ENCODE data around the gene PCBP2.

PCBP2 gene

DNA sequence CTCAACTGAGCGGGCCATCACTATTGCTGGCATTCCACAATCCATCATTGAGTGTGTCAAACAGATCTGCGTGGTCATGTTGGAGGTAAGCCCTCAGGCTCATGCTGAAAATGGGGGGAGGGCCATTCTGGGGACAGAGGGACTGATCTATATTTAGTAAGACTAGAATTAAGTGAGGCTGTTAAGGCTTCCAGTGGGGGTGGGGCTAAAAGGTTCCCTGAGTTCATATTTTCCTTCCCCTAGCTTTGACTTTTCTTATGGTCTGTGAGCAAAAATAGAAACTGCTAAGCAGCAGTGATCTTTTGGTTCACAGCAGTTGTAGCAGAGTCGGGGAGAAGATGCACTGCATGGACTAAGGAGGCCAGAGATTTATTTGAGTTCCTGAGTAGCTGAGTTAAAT lies 9.2 kb downstream of the PCBP2 start:
- peaks cover 13% of the 10 kb centered on the region for H3K4me1 ChIP-seq (ENCODE audit: control insufficient read depth, insufficient read depth, low read length, poor library complexity, severe bottlenecking)
- H3K27ac ChIP-seq (ENCODE audit: low read depth, low read length, severe bottlenecking): no peak overlapping the region
- peaks cover 98% of the 10 kb centered on the region for H3K36me3 ChIP-seq (ENCODE audit: control insufficient read depth, insufficient read depth, low read length)
- no peak overlapping the region for H3K4me3 ChIP-seq (ENCODE audit: extremely low read depth, insufficient read depth, low read length, poor library complexity, severe bottlenecking)
- WGBS, 2 experiments (ENCODE audit: insufficient coverage in 2 of 2): 95 to 100% methylated on average over 1 to 3 of the region's 3 CpGs
- no peaks in the 10 kb centered on the region for H3K9me3 ChIP-seq (ENCODE audit: control insufficient read depth, low read length)

- H3K4me1 ChIP-seq (ENCODE audit: control insufficient read depth, insufficient read depth, low read length, poor library complexity, severe bottlenecking): peaks cover 13% of the 10 kb centered on the region
- peaks cover 98% of the 10 kb centered on the region for H3K36me3 ChIP-seq (ENCODE audit: control insufficient read depth, insufficient read depth, low read length)
Observed at GRCh38 chr12:53461591-53461990, 9.7 kb downstream of the PCBP2 start.

GRCh38 chr12:53462935-53463334 lies 11.0 kb downstream of the PCBP2 start:
- 100% methylated on average over 2 of the region's 3 CpGs; no CpG with 5 or more reads in 1 of the 2 experiments for WGBS, 2 experiments (ENCODE audit: insufficient coverage in 2 of 2)
- H3K36me3 ChIP-seq (ENCODE audit: control insufficient read depth, insufficient read depth, low read length): peaks cover 98% of the 10 kb centered on the region
- no peak overlapping the region for H3K4me3 ChIP-seq (ENCODE audit: extremely low read depth, insufficient read depth, low read length, poor library complexity, severe bottlenecking)
- H3K9me3 ChIP-seq (ENCODE audit: control insufficient read depth, low read length): no peaks in the 10 kb centered on the region
- peaks cover 13% of the 10 kb centered on the region for H3K4me1 ChIP-seq (ENCODE audit: control insufficient read depth, insufficient read depth, low read length, poor library complexity, severe bottlenecking)
- H3K27ac ChIP-seq (ENCODE audit: low read depth, low read length, severe bottlenecking): no peak overlapping the region

More at GRCh38 chr12:53461591-53461990, 9.7 kb downstream of the PCBP2 start:
- Histone ChIP-seq H3K4me3 (ENCODE audit: extremely low read depth, insufficient read depth, low read length, poor library complexity, severe bottlenecking) (no peak overlapping the region), H3K9me3 (ENCODE audit: control insufficient read depth, low read length) (no peaks in the 10 kb centered on the region), H3K27ac (ENCODE audit: low read depth, low read length, severe bottlenecking) (no peak overlapping the region)
- 94 to 95% methylated on average over 6 to 8 of the region's 8 CpGs for WGBS, 2 experiments (ENCODE audit: insufficient coverage in 2 of 2)

DNA sequence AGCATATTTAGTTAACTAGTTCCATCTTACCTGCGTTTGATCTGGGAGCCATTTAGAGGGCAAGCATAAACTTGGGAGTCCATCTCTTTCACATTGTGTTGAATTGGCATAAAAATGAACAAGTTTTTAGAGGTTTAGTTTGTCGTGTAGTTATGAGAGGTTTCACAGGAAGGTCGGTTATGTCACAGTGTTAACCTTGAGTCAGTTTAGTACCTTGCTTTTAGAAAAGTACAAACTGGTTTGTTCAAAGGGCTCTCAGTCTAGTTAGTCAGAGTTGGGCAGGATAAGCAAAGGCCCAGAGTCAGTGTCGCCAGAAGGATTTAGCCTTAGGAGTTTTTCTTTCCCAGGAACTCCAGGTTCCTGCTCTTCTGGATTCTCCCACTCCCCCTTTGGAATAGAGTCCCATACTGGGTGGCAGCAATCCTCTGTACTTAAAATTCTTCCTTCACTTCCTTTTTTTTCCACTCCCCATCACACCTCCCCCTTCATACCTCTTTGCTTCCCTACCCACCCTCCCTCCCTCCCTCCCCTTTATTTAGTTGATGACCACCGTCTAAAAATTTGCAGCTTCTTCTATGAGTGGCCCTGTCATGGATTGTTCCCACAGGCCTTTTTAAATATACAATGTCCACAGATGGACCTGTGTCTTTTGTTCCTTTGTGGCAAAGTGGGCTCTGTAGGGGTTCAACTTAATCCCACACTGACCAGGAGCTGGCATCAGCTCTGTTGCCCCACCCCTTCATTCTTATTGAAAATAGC lies 12.1 kb downstream of the PCBP2 start:
- Histone ChIP-seq H3K9me3 (ENCODE audit: control insufficient read depth, low read length) (no peaks in the 10 kb centered on the region), H3K4me1 (ENCODE audit: control insufficient read depth, insufficient read depth, low read length, poor library complexity, severe bottlenecking) (peaks cover 13% of the 10 kb centered on the region), H3K4me3 (ENCODE audit: extremely low read depth, insufficient read depth, low read length, poor library complexity, severe bottlenecking) (no peak overlapping the region), H3K36me3 (ENCODE audit: control insufficient read depth, insufficient read depth, low read length) (peaks cover 98% of the 10 kb centered on the region), H3K27ac (ENCODE audit: low read depth, low read length, severe bottlenecking) (peak overlapping the region; percentile 8)
- WGBS, 2 experiments (ENCODE audit: insufficient coverage in 2 of 2): 84 to 88% methylated on average over 3 to 4 of the region's 5 CpGs

DNA sequence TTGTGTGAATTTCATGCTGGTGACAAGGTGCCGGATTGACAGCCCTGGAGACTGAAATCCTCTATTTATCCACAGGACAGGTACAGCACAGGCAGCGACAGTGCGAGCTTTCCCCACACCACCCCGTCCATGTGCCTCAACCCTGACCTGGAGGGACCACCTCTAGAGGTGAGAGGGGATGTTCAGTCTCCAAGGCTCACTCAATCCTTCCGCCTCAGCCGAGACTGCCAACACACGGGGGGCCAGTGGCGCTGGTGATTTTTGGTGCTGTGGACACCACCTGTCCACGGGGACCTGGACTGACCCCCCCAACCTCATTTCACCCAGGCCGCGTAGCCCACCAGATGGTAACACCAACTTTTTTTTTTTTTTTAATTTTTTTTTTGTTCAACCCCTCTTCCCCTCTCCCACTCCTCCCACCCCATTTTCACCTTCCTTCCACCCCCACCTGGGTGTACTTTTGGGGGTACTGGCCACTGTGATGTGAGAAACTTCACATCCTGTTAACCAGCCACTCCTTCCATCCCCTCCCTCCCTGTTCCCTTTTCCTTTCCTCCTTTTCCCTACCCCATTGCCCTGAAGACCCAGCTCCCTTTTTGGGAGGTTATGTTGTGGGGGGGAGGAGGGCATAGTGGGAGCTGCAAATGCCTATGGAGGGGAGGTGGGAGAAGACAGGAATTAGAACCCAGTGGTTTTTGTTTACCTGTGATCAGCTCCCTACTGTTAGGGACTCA lies 12.9 kb downstream of the PCBP2 start:
- H3K27ac ChIP-seq (ENCODE audit: low read depth, low read length, severe bottlenecking): no peak overlapping the region
- no peak overlapping the region for H3K4me3 ChIP-seq (ENCODE audit: extremely low read depth, insufficient read depth, low read length, poor library complexity, severe bottlenecking)
- 100% methylated on average over 11 of the region's 11 CpGs; no CpG with 5 or more reads in 1 of the 2 experiments for WGBS, 2 experiments (ENCODE audit: insufficient coverage in 2 of 2)
- H3K36me3 ChIP-seq (ENCODE audit: control insufficient read depth, insufficient read depth, low read length): peaks cover 98% of the 10 kb centered on the region
- no peaks in the 10 kb centered on the region for H3K9me3 ChIP-seq (ENCODE audit: control insufficient read depth, low read length)
- H3K4me1 ChIP-seq (ENCODE audit: control insufficient read depth, insufficient read depth, low read length, poor library complexity, severe bottlenecking): peaks cover 13% of the 10 kb centered on the region

DNA sequence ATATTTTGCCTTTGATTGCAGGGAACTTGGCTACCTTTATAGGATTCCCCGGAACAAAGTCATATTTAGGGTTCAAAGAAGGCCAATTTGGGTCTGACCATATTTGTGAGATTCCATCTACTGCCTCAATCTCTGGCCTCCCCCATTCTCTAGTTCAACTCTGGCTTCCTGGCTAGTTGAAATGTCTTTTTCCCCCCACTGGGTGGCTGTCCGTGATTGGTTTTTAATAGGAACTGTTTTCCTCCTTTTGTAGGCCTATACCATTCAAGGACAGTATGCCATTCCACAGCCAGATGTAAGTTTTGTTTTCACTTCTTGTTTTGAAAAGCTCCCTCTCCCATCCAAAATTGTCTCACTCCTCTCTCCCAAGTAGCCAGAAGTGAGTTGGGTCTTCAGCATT lies 13.8 kb downstream of the PCBP2 start:
- H3K27ac ChIP-seq (ENCODE audit: low read depth, low read length, severe bottlenecking): no peak overlapping the region
- 100% methylated on average over 1 to 2 of the region's 2 CpGs for WGBS, 2 experiments (ENCODE audit: insufficient coverage in 2 of 2)

DNA sequence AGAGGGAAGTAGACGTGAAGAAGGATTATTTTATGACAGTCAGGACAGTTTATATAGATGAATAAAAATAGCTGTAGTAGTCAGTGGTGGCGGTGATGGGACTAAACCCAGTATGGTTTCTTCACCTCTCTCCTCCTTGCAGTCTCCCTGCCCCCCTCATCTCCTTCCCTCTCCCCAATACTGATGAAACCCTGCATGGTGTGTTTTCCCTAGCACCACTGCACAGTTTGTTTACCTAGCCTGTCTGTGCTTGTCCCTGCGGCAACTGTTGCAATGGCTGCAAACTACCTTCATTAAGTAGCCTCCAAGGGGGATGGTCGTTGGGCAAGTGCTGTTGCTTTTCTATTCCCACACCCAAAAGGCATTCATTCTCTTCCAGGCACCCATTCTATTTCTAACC lies 14.7 kb downstream of the PCBP2 start:
- no peaks in the 10 kb centered on the region for H3K9me3 ChIP-seq (ENCODE audit: control insufficient read depth, low read length)
- H3K4me3 ChIP-seq (ENCODE audit: extremely low read depth, insufficient read depth, low read length, poor library complexity, severe bottlenecking): no peak overlapping the region
- peaks cover 8% of the 10 kb centered on the region for H3K4me1 ChIP-seq (ENCODE audit: control insufficient read depth, insufficient read depth, low read length, poor library complexity, severe bottlenecking)
- H3K36me3 ChIP-seq (ENCODE audit: control insufficient read depth, insufficient read depth, low read length): peaks cover 98% of the 10 kb centered on the region
- 100% methylated on average over 2 of the region's 4 CpGs for WGBS, 2 experiments (ENCODE audit: insufficient coverage in 2 of 2)
- no peak overlapping the region for H3K27ac ChIP-seq (ENCODE audit: low read depth, low read length, severe bottlenecking)

More for the DNA sequence above, 13.8 kb downstream of the PCBP2 start:
- H3K4me1 ChIP-seq (ENCODE audit: control insufficient read depth, insufficient read depth, low read length, poor library complexity, severe bottlenecking): peaks cover 13% of the 10 kb centered on the region
- H3K36me3 ChIP-seq (ENCODE audit: control insufficient read depth, insufficient read depth, low read length): peaks cover 98% of the 10 kb centered on the region
- H3K9me3 ChIP-seq (ENCODE audit: control insufficient read depth, low read length): no peaks in the 10 kb centered on the region
- H3K4me3 ChIP-seq (ENCODE audit: extremely low read depth, insufficient read depth, low read length, poor library complexity, severe bottlenecking): no peak overlapping the region

DNA sequence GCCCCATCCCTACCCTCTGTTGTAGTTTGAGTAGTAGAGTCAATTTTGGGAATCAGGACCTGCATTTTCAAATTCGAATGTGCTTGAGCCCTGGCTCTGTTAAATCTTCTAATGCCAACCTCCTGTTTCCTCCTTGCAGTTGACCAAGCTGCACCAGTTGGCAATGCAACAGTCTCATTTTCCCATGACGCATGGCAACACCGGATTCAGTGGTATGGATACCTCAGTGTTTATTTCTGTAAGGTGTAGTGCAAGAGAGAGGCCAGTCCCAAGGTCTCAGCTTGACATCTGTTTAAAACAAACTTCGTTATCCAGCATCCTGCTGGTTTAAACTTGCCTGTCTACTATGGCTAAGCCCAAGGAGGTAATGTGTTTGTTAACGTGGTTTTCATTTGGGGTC lies 15.2 kb downstream of the PCBP2 start:
- Histone ChIP-seq H3K9me3 (ENCODE audit: control insufficient read depth, low read length) (no peaks in the 10 kb centered on the region), H3K27ac (ENCODE audit: low read depth, low read length, severe bottlenecking) (no peak overlapping the region), H3K4me3 (ENCODE audit: extremely low read depth, insufficient read depth, low read length, poor library complexity, severe bottlenecking) (no peak overlapping the region), H3K36me3 (ENCODE audit: control insufficient read depth, insufficient read depth, low read length) (peaks cover 99% of the 10 kb centered on the region), H3K4me1 (ENCODE audit: control insufficient read depth, insufficient read depth, low read length, poor library complexity, severe bottlenecking) (peaks cover 8% of the 10 kb centered on the region)
- 93 to 97% methylated on average over 5 of the region's 5 CpGs for WGBS, 2 experiments (ENCODE audit: insufficient coverage in 2 of 2)

DNA sequence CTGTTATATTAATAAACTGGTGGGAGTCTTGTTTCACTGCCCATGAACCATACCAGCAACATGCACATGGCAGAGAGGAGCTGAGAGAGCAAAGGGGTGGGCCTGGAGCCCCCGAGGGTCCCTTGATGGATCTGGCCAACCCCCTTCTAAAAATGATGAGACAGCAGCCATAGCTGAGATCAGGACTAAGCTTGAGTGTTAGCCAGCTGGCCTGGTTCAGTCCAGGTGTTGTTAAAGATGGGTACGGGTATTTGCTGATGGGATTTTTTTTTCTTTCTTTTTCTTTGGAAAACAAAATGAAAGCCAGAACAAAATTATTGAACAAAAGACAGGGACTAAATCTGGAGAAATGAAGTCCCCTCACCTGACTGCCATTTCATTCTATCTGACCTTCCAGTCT lies 16.0 kb downstream of the PCBP2 start:
- H3K36me3 ChIP-seq (ENCODE audit: control insufficient read depth, insufficient read depth, low read length): peaks cover 99% of the 10 kb centered on the region
- no peaks in the 10 kb centered on the region for H3K9me3 ChIP-seq (ENCODE audit: control insufficient read depth, low read length)
- H3K27ac ChIP-seq (ENCODE audit: low read depth, low read length, severe bottlenecking): no peak overlapping the region
- 100% methylated on average over 1 of the region's 2 CpGs; no CpG with 5 or more reads in 1 of the 2 experiments for WGBS, 2 experiments (ENCODE audit: insufficient coverage in 2 of 2)
- H3K4me3 ChIP-seq (ENCODE audit: extremely low read depth, insufficient read depth, low read length, poor library complexity, severe bottlenecking): no peak overlapping the region
- H3K4me1 ChIP-seq (ENCODE audit: control insufficient read depth, insufficient read depth, low read length, poor library complexity, severe bottlenecking): peaks cover 8% of the 10 kb centered on the region

GRCh38 chr12:53468282-53468681 lies 16.4 kb downstream of the PCBP2 start:
- peaks cover 8% of the 10 kb centered on the region for H3K4me1 ChIP-seq (ENCODE audit: control insufficient read depth, insufficient read depth, low read length, poor library complexity, severe bottlenecking)
- WGBS, 2 experiments (ENCODE audit: insufficient coverage in 2 of 2): 100% methylated on average over 1 of the region's 1 CpG; no CpG with 5 or more reads in 1 of the 2 experiments
- H3K27ac ChIP-seq (ENCODE audit: low read depth, low read length, severe bottlenecking): no peak overlapping the region
- no peak overlapping the region for H3K4me3 ChIP-seq (ENCODE audit: extremely low read depth, insufficient read depth, low read length, poor library complexity, severe bottlenecking)
- peaks cover 99% of the 10 kb centered on the region for H3K36me3 ChIP-seq (ENCODE audit: control insufficient read depth, insufficient read depth, low read length)
- H3K9me3 ChIP-seq (ENCODE audit: control insufficient read depth, low read length): no peaks in the 10 kb centered on the region

Data from mesodermal cell (in vitro differentiated cells).